ENCODE results near the gene AGBL1. TPM values are rescaled to one million over a fixed set of nuclear protein-coding genes. Genes with fewer than 3 reads are reported as not detected.

AGBL1 gene
- total RNA-seq, 1 experiment from 2014 or later = not detected

DNA sequence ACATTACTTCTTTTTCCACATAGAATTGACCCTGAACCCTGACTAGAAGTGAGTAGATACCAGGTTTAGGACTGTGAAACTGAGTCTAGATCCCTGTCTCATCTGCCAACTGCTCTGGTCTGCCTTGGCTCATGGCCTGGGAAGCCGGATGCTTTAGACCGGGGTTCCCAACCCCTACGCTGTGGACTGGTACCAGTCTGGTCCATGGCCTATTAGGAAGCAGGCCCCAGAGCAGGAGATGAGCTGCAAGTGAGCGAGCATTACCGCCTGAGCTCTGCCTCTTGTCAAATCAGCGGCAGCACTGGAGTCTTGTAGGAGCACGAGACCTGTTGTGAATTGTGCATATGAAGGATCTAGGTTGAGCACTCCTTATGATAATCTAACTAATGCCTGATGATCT, 734.2 kb downstream of the AGBL1 start:
- BruUV-seq (replicated peaks) = no TSS peak
- Histone ChIP-seq H2AFZ (no peak overlapping the region), H3K79me2 (ENCODE audit: low read depth) (no peaks in the 10 kb centered on the region), H4K20me1 (ENCODE audit: insufficient read depth) (no peaks in the 10 kb centered on the region), H3K4me2 (no peak overlapping the region), H3K9me3 (ENCODE audit: insufficient read depth, low read depth) (no peaks in the 10 kb centered on the region), H3K27me3 (ENCODE audit: insufficient read depth, low read depth) (no peaks in the 10 kb centered on the region), H3K9me2 (ENCODE audit: insufficient read depth) (no peaks in the 10 kb centered on the region), H3K27ac (no peak overlapping the region), H3K36me3 (ENCODE audit: low read depth) (no peaks in the 10 kb centered on the region), H3F3A (ENCODE audit: insufficient read depth, low read depth) (no peaks in the 10 kb centered on the region), H3K4me3 (no peak overlapping the region), H3K4me1 (replicated peaks; ENCODE audit: insufficient read depth) (no peaks in the 10 kb centered on the region)
- CTCF ChIA-PET = no interaction called here
- POLR2A ChIA-PET (ENCODE audit: unreplicated experiment) = no interaction called here
- intact Hi-C loops (cut with micrococcal nuclease; ENCODE audit: unreplicated experiment) = no loop called here
- TF ChIP-seq, protein P1, sequence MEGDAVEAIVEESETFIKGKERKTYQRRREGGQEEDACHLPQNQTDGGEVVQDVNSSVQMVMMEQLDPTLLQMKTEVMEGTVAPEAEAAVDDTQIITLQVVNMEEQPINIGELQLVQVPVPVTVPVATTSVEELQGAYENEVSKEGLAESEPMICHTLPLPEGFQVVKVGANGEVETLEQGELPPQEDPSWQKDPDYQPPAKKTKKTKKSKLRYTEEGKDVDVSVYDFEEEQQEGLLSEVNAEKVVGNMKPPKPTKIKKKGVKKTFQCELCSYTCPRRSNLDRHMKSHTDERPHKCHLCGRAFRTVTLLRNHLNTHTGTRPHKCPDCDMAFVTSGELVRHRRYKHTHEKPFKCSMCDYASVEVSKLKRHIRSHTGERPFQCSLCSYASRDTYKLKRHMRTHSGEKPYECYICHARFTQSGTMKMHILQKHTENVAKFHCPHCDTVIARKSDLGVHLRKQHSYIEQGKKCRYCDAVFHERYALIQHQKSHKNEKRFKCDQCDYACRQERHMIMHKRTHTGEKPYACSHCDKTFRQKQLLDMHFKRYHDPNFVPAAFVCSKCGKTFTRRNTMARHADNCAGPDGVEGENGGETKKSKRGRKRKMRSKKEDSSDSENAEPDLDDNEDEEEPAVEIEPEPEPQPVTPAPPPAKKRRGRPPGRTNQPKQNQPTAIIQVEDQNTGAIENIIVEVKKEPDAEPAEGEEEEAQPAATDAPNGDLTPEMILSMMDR (conservative IDR thresholded peaks at IDR 0.05) = no peak
- no peak for TF ChIP-seq EZH2 (IDR thresholded peaks at IDR 0.05; ENCODE audit: low read depth)
- DNase-seq = no peak

- no peaks in the 10 kb centered on the region for H3K4me1 ChIP-seq (replicated peaks; ENCODE audit: insufficient read depth)
- H3K9me2 ChIP-seq (ENCODE audit: insufficient read depth) = no peaks in the 10 kb centered on the region
- no peaks in the 10 kb centered on the region for H3K36me3 ChIP-seq (ENCODE audit: low read depth)
- H3K79me2 ChIP-seq (ENCODE audit: low read depth) = no peaks in the 10 kb centered on the region
- CTCF ChIA-PET = no interaction called here
- no peak overlapping the region for H3K4me3 ChIP-seq
- no peak for TF ChIP-seq EZH2 (IDR thresholded peaks at IDR 0.05; ENCODE audit: low read depth)
- TF ChIP-seq, protein P1 (conservative IDR thresholded peaks at IDR 0.05) = no peak
- BruUV-seq (replicated peaks) = no TSS peak
- H4K20me1 ChIP-seq (ENCODE audit: insufficient read depth) = no peaks in the 10 kb centered on the region
- no peak for DNase-seq
- no peaks in the 10 kb centered on the region for H3K9me3 ChIP-seq (ENCODE audit: insufficient read depth, low read depth)
- intact Hi-C loops (cut with micrococcal nuclease; ENCODE audit: unreplicated experiment) = no loop called here
- no peak overlapping the region for H2AFZ ChIP-seq
- H3K4me2 ChIP-seq = no peak overlapping the region
- H3K27ac ChIP-seq = no peak overlapping the region
- no peaks in the 10 kb centered on the region for H3K27me3 ChIP-seq (ENCODE audit: insufficient read depth, low read depth)
- POLR2A ChIA-PET (ENCODE audit: unreplicated experiment) = no interaction called here
- H3F3A ChIP-seq (ENCODE audit: insufficient read depth, low read depth) = no peaks in the 10 kb centered on the region
These were observed 749.6 kb downstream of the AGBL1 start for GRCh38 chr15:86829245-86829644.

- Histone ChIP-seq H3K79me2 (ENCODE audit: low read depth) (no peaks in the 10 kb centered on the region), H3K9me2 (ENCODE audit: insufficient read depth) (no peaks in the 10 kb centered on the region), H3K27me3 (ENCODE audit: insufficient read depth, low read depth) (no peaks in the 10 kb centered on the region), H3K36me3 (ENCODE audit: low read depth) (no peaks in the 10 kb centered on the region), H3K9me3 (ENCODE audit: insufficient read depth, low read depth) (no peaks in the 10 kb centered on the region), H3K4me3 (no peak overlapping the region), H2AFZ (no peak overlapping the region), H3F3A (ENCODE audit: insufficient read depth, low read depth) (no peaks in the 10 kb centered on the region), H3K27ac (no peak overlapping the region), H3K4me2 (no peak overlapping the region), H4K20me1 (ENCODE audit: insufficient read depth) (no peaks in the 10 kb centered on the region), H3K4me1 (replicated peaks; ENCODE audit: insufficient read depth) (no peaks in the 10 kb centered on the region)
- DNase-seq = no peak
- no peak for TF ChIP-seq EZH2 (IDR thresholded peaks at IDR 0.05; ENCODE audit: low read depth)
- TF ChIP-seq, protein P1 (conservative IDR thresholded peaks at IDR 0.05) = no peak
- CTCF ChIA-PET = no interaction called here
- no TSS peak for BruUV-seq (replicated peaks)
- intact Hi-C loops (cut with micrococcal nuclease; ENCODE audit: unreplicated experiment) = no loop called here
- POLR2A ChIA-PET (ENCODE audit: unreplicated experiment) = no interaction called here
These were observed 750.6 kb downstream of the AGBL1 start for GRCh38 chr15:86830304-86830703.

All from PC-9 (cell line).